HEK293 (cell line): Measurements from ENCODE around the gene PLXND1.

Experiments used
- GLI2 ChIP-seq: fragments of 450-650 bp; formaldehyde crosslinking; IDR thresholded peaks from 2 replicates; pipeline ENCODE4; 2017; ENCODE audit warnings: missing biosample characterization, missing genetic modification characterization, low read depth, borderline replicate concordance
- GLIS1 ChIP-seq: fragments of 450-650 bp; formaldehyde crosslinking; IDR thresholded peaks from 2 replicates; pipeline ENCODE4 v1.5.1; 2016; ENCODE audit warnings: missing biosample characterization, missing genetic modification characterization
- KLF1 ChIP-seq: fragments of 450-650 bp; formaldehyde crosslinking; IDR thresholded peaks from 2 replicates; pipeline ENCODE4 v1.5.1; 2016; ENCODE audit warnings: missing biosample characterization, missing genetic modification characterization
- KLF10 ChIP-seq: fragments of 450-650 bp; IDR thresholded peaks from 2 replicates; pipeline ENCODE4 v1.5.1; 2018; ENCODE audit warnings: missing biosample characterization, mild to moderate bottlenecking, missing genetic modification characterization
- KLF16 ChIP-seq: fragments of 450-650 bp; formaldehyde crosslinking; IDR thresholded peaks from 2 replicates; pipeline ENCODE4 v1.5.1; 2017; ENCODE audit warnings: missing biosample characterization, missing genetic modification characterization
- KLF17 ChIP-seq: fragments of 450-650 bp; formaldehyde crosslinking; IDR thresholded peaks from 2 replicates; pipeline ENCODE4 v1.5.1; 2016; ENCODE audit warnings: missing biosample characterization, missing genetic modification characterization
- KLF8 ChIP-seq: fragments of 450-650 bp; formaldehyde crosslinking; IDR thresholded peaks from 2 replicates; pipeline ENCODE4 v1.5.1; 2016; ENCODE audit warnings: missing biosample characterization, missing genetic modification characterization
- PRDM10 ChIP-seq: fragments of 450-650 bp; formaldehyde crosslinking; IDR thresholded peaks from 2 replicates; pipeline ENCODE4 v1.5.1; 2016; ENCODE audit warnings: missing biosample characterization, missing genetic modification characterization
- RBAK ChIP-seq: fragments of 450-650 bp; formaldehyde crosslinking; IDR thresholded peaks from 2 replicates; pipeline ENCODE4 v1.5.1; 2016; ENCODE audit warnings: missing biosample characterization, missing genetic modification characterization
- REPIN1 ChIP-seq: fragments of 450-650 bp; formaldehyde crosslinking; IDR thresholded peaks from 2 replicates; pipeline ENCODE4 v1.5.1; 2017; ENCODE audit warnings: missing biosample characterization, missing genetic modification characterization, low read depth
- SCRT2 ChIP-seq: fragments of 450-650 bp; formaldehyde crosslinking; IDR thresholded peaks from 2 replicates; pipeline ENCODE4 v1.5.1; 2016; ENCODE audit warnings: missing biosample characterization, missing genetic modification characterization
- SP7 ChIP-seq: fragments of 450-650 bp; formaldehyde crosslinking; IDR thresholded peaks from 2 replicates; pipeline ENCODE4 v1.5.1; 2016; ENCODE audit warnings: missing biosample characterization, missing genetic modification characterization
- WT1 ChIP-seq: fragments of 450-650 bp; formaldehyde crosslinking; IDR thresholded peaks from 2 replicates; pipeline ENCODE4 v1.5.1; 2016; ENCODE audit warnings: missing biosample characterization, missing genetic modification characterization
- ZBTB17 ChIP-seq: fragments of 450-650 bp; formaldehyde crosslinking; IDR thresholded peaks from 2 replicates; pipeline ENCODE4 v1.5.1; 2016; ENCODE audit warnings: missing biosample characterization, missing genetic modification characterization
- ZBTB26 ChIP-seq: fragments of 450-650 bp; formaldehyde crosslinking; optimal IDR thresholded peaks from 2 replicates; pipeline ENCODE3; 2016; ENCODE audit warnings: missing biosample characterization, mild to moderate bottlenecking, missing genetic modification characterization
- ZBTB7A ChIP-seq: fragments of 450-650 bp; formaldehyde crosslinking; IDR thresholded peaks from 2 replicates; pipeline ENCODE4 v1.5.1; 2016; ENCODE audit warnings: low read depth, missing biosample characterization, missing genetic modification characterization
- ZNF114 ChIP-seq: fragments of 450-650 bp; formaldehyde crosslinking; IDR thresholded peaks from 2 replicates; pipeline ENCODE4 v1.5.0; 2017; ENCODE audit warnings: missing biosample characterization, missing genetic modification characterization
- ZNF148 ChIP-seq: fragments of 450-650 bp; formaldehyde crosslinking; IDR thresholded peaks from 2 replicates; pipeline ENCODE4 v1.5.0; 2017; ENCODE audit warnings: missing biosample characterization, missing genetic modification characterization, borderline replicate concordance
- ZNF155 ChIP-seq: fragments of 450-650 bp; formaldehyde crosslinking; IDR thresholded peaks from 2 replicates; pipeline ENCODE4 v1.5.1; 2016; ENCODE audit warnings: missing biosample characterization, missing genetic modification characterization
- ZNF174 ChIP-seq: fragments of 450-650 bp; formaldehyde crosslinking; IDR thresholded peaks from 2 replicates; pipeline ENCODE4 v1.5.0; 2017; ENCODE audit warnings: missing biosample characterization, mild to moderate bottlenecking, missing genetic modification characterization
- ZNF2 ChIP-seq: fragments of 450-650 bp; formaldehyde crosslinking; IDR thresholded peaks from 2 replicates; pipeline ENCODE4 v1.5.1; 2016; ENCODE audit warnings: missing biosample characterization, missing genetic modification characterization
- ZNF266 ChIP-seq: fragments of 450-650 bp; formaldehyde crosslinking; IDR thresholded peaks from 2 replicates; pipeline ENCODE4 v1.5.1; 2016; ENCODE audit warnings: missing biosample characterization, missing genetic modification characterization, low read depth
- ZNF366 ChIP-seq: fragments of 450-650 bp; formaldehyde crosslinking; conservative IDR thresholded peaks from 2 replicates; pipeline ENCODE4 v1.5.1; 2016; ENCODE audit warnings: missing biosample characterization, missing genetic modification characterization
- ZNF37A ChIP-seq: fragments of 450-650 bp; IDR thresholded peaks from 2 replicates; pipeline ENCODE4 v1.5.1; 2018; ENCODE audit warnings: missing biosample characterization, missing genetic modification characterization
- ZNF433 ChIP-seq: fragments of 450-650 bp; formaldehyde crosslinking; IDR thresholded peaks from 2 replicates; pipeline ENCODE4 v1.5.1; 2016; ENCODE audit warnings: missing biosample characterization, missing genetic modification characterization, low read depth
- ZNF510 ChIP-seq: fragments of 450-650 bp; formaldehyde crosslinking; IDR thresholded peaks from 2 replicates; pipeline ENCODE4 v1.5.1; 2018; ENCODE audit warnings: mild to moderate bottlenecking, missing genetic modification characterization, missing biosample characterization; ENCODE audit not compliant: insufficient replicate concordance
- ZNF514 ChIP-seq: fragments of 450-650 bp; formaldehyde crosslinking; IDR thresholded peaks from 2 replicates; pipeline ENCODE4 v1.5.1; 2016; ENCODE audit warnings: missing biosample characterization, missing genetic modification characterization
- ZNF580 ChIP-seq: fragments of 450-650 bp; formaldehyde crosslinking; IDR thresholded peaks from 2 replicates; pipeline ENCODE4 v1.5.1; 2016; ENCODE audit warnings: missing biosample characterization, missing genetic modification characterization
- ZNF658 ChIP-seq: fragments of 450-650 bp; formaldehyde crosslinking; IDR thresholded peaks from 2 replicates; pipeline ENCODE4; 2016; ENCODE audit warnings: missing biosample characterization, missing genetic modification characterization
- ZNF664 ChIP-seq: fragments of 450-650 bp; formaldehyde crosslinking; IDR thresholded peaks from 2 replicates; pipeline ENCODE4 v1.5.1; 2016; ENCODE audit warnings: missing biosample characterization, missing genetic modification characterization
- ZNF777 ChIP-seq: fragments of 450-650 bp; formaldehyde crosslinking; IDR thresholded peaks from 2 replicates; pipeline ENCODE4 v1.5.1; 2017; ENCODE audit warnings: missing biosample characterization, missing genetic modification characterization, borderline replicate concordance
- ZNF791 ChIP-seq: fragments of 450-650 bp; formaldehyde crosslinking; IDR thresholded peaks from 2 replicates; pipeline ENCODE4 v1.5.1; 2016; ENCODE audit warnings: missing biosample characterization, missing genetic modification characterization
- ZXDB ChIP-seq: fragments of 450-650 bp; formaldehyde crosslinking; IDR thresholded peaks from 2 replicates; pipeline ENCODE4 v1.5.1; 2016; ENCODE audit warnings: missing biosample characterization, missing genetic modification characterization

The PLXND1 gene

GRCh38 chr3:129606636-129607390 is at the start of gene PLXND1 (continued):
- peak; percentile 59 for TF ChIP-seq ZBTB26 (tag by site-specific recombination)
- 0 out of 2 replicates have a peak, but pooled peaks have one; percentile 5 for TF ChIP-seq PRDM10 (tag by site-specific recombination)
- TF ChIP-seq ZNF266 (tag by site-specific recombination): no peak
- TF ChIP-seq REPIN1 (tag by site-specific recombination): no peak
- peak; percentile 62; the same call in 1 of the 2 replicates for TF ChIP-seq KLF17 (tag by site-specific recombination)
- TF ChIP-seq ZXDB (tag by site-specific recombination): 0 out of 2 replicates have a peak, but pooled peaks have one; percentile 30
- no peak for TF ChIP-seq ZNF37A (tag by site-specific recombination)
- peak; percentile 79; the same call in 1 of the 2 replicates for TF ChIP-seq ZNF777
- no peak for TF ChIP-seq ZNF514 (tag by site-specific recombination)
- no peak for TF ChIP-seq ZNF433
- no peak for TF ChIP-seq ZBTB7A (tag by site-specific recombination)
- peak; percentile 22; the same call in 1 of the 2 replicates for TF ChIP-seq KLF10
- TF ChIP-seq ZNF366 (tag by site-specific recombination): peak; percentile 87
- peak; percentile 90 for TF ChIP-seq KLF8 (tag by site-specific recombination)
- TF ChIP-seq KLF1 (tag by site-specific recombination): peak; percentile 92
- TF ChIP-seq SCRT2 (tag by site-specific recombination): no peak
- peak; percentile 91 for TF ChIP-seq ZBTB17
- no peak for TF ChIP-seq ZNF155 (tag by site-specific recombination)
- no peak for TF ChIP-seq RBAK (tag by site-specific recombination)
- peak; percentile 59 for TF ChIP-seq GLIS1 (tag by site-specific recombination)
- no peak for TF ChIP-seq ZNF148 (tag by site-specific recombination)
- TF ChIP-seq ZNF791 (tag by site-specific recombination): no peak
- peak; percentile 68; the same call in 1 of the 2 replicates for TF ChIP-seq SP7 (tag by site-specific recombination)
- TF ChIP-seq GLI2 (tag by site-specific recombination): no peak
- no peak for TF ChIP-seq ZNF174 (tag by site-specific recombination)
- 0 out of 2 replicates have a peak, but pooled peaks have one; percentile 29 for TF ChIP-seq WT1 (tag by site-specific recombination)
- no peak for TF ChIP-seq ZNF664 (tag by site-specific recombination)
- no peak for TF ChIP-seq ZNF580
- TF ChIP-seq ZNF114: no peak
- peak; percentile 79 for TF ChIP-seq KLF16
- peak; percentile 26; the same call in 1 of the 2 replicates for TF ChIP-seq ZNF2
- no peak for TF ChIP-seq ZNF658 (tag by site-specific recombination)
- no peak for TF ChIP-seq ZNF510 (tag by site-specific recombination)
